NCI-H1930 (cell line): Measurements from ENCODE around the gene GAS7.

Source experiments
- DNase-seq, 2 experiments: peaks; one replicate each; lab custom pipeline; 2025; lab: John Stamatoyannopoulos, UW

Gene GAS7

GRCh38 chr17:9912121-9913099 is 286.0 kb downstream of the GAS7 start:
- no peak for DNase-seq

- DNase-seq, result no peak
These were observed 287.3 kb downstream of the GAS7 start for GRCh38 chr17:9911089-9911488.

GRCh38 chr17:9908649-9909042 is 289.8 kb downstream of the GAS7 start:
- DNase-seq, result no peak

- DNase-seq, result no peak
These were observed 290.3 kb downstream of the GAS7 start for GRCh38 chr17:9907883-9908648.

GRCh38 chr17:9907131-9907530 is 291.3 kb downstream of the GAS7 start:
- no peak for DNase-seq

GRCh38 chr17:9906616-9907015 is 291.8 kb downstream of the GAS7 start:
- DNase-seq, result no peak

- no peak for DNase-seq
These were observed 292.5 kb downstream of the GAS7 start for GRCh38 chr17:9905902-9906301.

- DNase-seq, result no peak
These were observed 293.4 kb downstream of the GAS7 start, which contains the start of gene RCVRN for GRCh38 chr17:9905078-9905415. Gene RCVRN (minus strand): TSS chr17:9905271. CDS start chr17:9905180, 91 bp downstream.

- DNase-seq, result no peak
These were observed 293.9 kb downstream of the GAS7 start for GRCh38 chr17:9904277-9905077.

GRCh38 chr17:9902120-9902519 is 296.3 kb downstream of the GAS7 start:
- DNase-seq, result no peak

GRCh38 chr17:9900784-9901183 is 297.6 kb downstream of the GAS7 start:
- DNase-seq, result no peak

GRCh38 chr17:9900044-9900594 is 298.3 kb downstream of the GAS7 start:
- no peak for DNase-seq

GRCh38 chr17:9899280-9900043 is 298.9 kb downstream of the GAS7 start:
- no peak for DNase-seq

GRCh38 chr17:9898812-9899211 is 299.6 kb downstream of the GAS7 start:
- DNase-seq, result no peak

- no peak for DNase-seq
These were observed 300.9 kb downstream of the GAS7 start for GRCh38 chr17:9897372-9897968.

GRCh38 chr17:9895923-9896322 is 302.5 kb downstream of the GAS7 start:
- no peak for DNase-seq

GRCh38 chr17:9894231-9894630 is 304.2 kb downstream of the GAS7 start:
- no peak for DNase-seq

GRCh38 chr17:9893411-9894012 is 304.9 kb downstream of the GAS7 start:
- no peak for DNase-seq

GRCh38 chr17:9890124-9890523 is 308.3 kb downstream of the GAS7 start:
- peak in 1 of 2 experiments; percentile 11 for DNase-seq

- DNase-seq, result no peak
These were observed 310.9 kb downstream of the GAS7 start for GRCh38 chr17:9887508-9887907.
